ENCODE measurements around the gene MACROD1. TPM values are rescaled to one million over a fixed set of nuclear protein-coding genes. Genes with fewer than 3 reads are reported as not detected.

Gene MACROD1
- total RNA-seq, 3 donors from 2014 or later (not counting 1 experiment from before 2014, with no cell fraction given): 0.73 to 3.3 (median 1.8) TPM

DNA sequence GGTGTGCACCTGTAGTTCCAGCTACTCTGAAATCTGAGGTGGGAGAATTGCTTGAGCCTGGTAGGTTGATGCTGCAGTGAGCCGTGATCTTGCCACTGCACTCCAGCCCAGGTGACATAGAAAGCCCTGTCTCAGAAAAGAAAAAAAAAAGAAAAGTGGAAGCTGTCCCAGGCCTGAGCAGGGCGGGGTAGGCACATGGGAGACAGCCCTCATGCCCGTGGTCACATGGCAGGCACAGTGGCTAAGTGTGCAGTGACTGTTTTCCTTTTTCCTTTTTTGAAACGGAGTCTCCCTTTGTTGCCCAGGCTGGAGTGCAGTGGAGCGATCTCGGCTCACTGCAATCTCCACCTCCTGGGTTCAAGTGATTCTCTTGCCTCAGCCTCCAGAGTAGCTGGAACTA lies 171.9 kb downstream of the MACROD1 start:
- peaks cover 0 to 5% of the 10 kb centered on the region in 2 donors for H3K27me3 Mint-ChIP-seq (ENCODE audit: low read depth in 2 of 2)
- no peak for TF ChIP-seq CTCF (IDR thresholded peaks at IDR 0.05)
- no peak for DNase-seq
- H3K27ac Mint-ChIP-seq: no peak overlapping the region
- H3K27me3 ChIP-seq (ENCODE audit: control insufficient read depth, insufficient read depth, low read length): no peaks in the 10 kb centered on the region
- no peaks in the 10 kb centered on the region for H3K9me3 Mint-ChIP-seq
- intact Hi-C loops (cut with micrococcal nuclease): no loop called here
- peaks cover 10 to 40% of the 10 kb centered on the region in 2 donors for H3K4me1 Mint-ChIP-seq
- no peak overlapping the region for H3K27ac ChIP-seq (ENCODE audit: low read length)
- no peak overlapping the region for H3K4me3 ChIP-seq (ENCODE audit: low read length)
- peaks cover 41% of the 10 kb centered on the region for H3K36me3 ChIP-seq (ENCODE audit: control insufficient read depth, insufficient read depth, low read length)
- no peak overlapping the region for H3K4me3 Mint-ChIP-seq
- no peaks in the 10 kb centered on the region for H3K36me3 Mint-ChIP-seq
- H3K9me3 ChIP-seq (ENCODE audit: control insufficient read depth, insufficient read depth, low read length): no peaks in the 10 kb centered on the region
- H3K4me1 ChIP-seq (ENCODE audit: control insufficient read depth, insufficient read depth, low read length): peaks cover 2% of the 10 kb centered on the region
- ATAC-seq: no peak
- 83% methylated on average over 6 of the region's 6 CpGs for WGBS (ENCODE audit: insufficient coverage)

DNA sequence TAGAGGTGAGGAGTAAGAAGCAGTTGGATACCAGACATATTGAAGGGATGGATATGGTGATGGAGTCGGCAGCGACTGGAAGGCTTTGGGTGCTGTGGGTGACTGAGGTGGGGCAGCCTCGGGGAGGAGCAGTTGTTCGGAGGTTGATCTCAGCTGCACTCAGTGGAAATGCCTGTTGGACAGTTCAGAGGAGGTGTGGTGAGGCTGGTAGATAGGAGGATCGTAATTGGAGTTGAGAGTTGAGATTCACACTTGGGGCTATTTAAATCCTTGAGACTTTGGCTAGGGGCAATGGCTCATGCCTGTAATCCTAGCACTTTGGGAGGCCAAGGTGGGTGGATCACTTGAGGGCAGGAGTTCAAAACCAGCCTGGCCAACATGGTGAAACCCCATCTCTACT lies 172.8 kb downstream of the MACROD1 start:
- H3K4me3 ChIP-seq (ENCODE audit: low read length): no peak overlapping the region
- TF ChIP-seq CTCF (IDR thresholded peaks at IDR 0.05): no peak
- no peaks in the 10 kb centered on the region for H3K27me3 ChIP-seq (ENCODE audit: control insufficient read depth, insufficient read depth, low read length)
- H3K9me3 ChIP-seq (ENCODE audit: control insufficient read depth, insufficient read depth, low read length): no peaks in the 10 kb centered on the region
- Mint-ChIP-seq H3K27ac (no peak overlapping the region), H3K4me3 (no peak overlapping the region), H3K36me3 (no peaks in the 10 kb centered on the region), H3K9me3 (no peaks in the 10 kb centered on the region), H3K27me3 (ENCODE audit: low read depth in 2 of 2) (peaks cover 0 to 5% of the 10 kb centered on the region in 2 donors), H3K4me1 (peaks cover 10 to 40% of the 10 kb centered on the region in 2 donors)
- ATAC-seq: no peak
- intact Hi-C loops (cut with micrococcal nuclease): no loop called here
- H3K4me1 ChIP-seq (ENCODE audit: control insufficient read depth, insufficient read depth, low read length): peaks cover 3% of the 10 kb centered on the region
- WGBS (ENCODE audit: insufficient coverage): 97% methylated on average over 5 of the region's 5 CpGs
- H3K27ac ChIP-seq (ENCODE audit: low read length): no peak overlapping the region
- peaks cover 45% of the 10 kb centered on the region for H3K36me3 ChIP-seq (ENCODE audit: control insufficient read depth, insufficient read depth, low read length)
- DNase-seq: no peak

DNA sequence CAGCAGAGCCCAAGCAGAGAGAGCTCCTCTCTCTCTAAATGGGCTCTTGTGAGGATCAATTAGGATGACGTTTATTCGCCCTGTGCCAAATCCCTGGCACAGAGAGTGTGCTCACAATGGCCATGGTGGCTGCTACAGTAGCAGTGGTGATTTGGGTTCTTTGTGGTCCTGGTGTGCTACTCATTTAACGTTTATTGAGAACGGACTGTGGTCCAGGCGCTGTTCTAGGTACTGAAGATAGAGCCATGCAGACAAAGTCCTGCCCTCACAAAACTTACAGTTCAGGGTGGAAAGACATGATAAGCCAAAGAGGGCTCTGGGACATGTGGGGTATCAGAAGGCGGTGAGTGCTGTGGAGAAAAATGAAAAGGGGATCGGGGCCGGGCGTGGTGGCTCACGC lies 174.4 kb downstream of the MACROD1 start:
- 94% methylated on average over 10 of the region's 10 CpGs for WGBS (ENCODE audit: insufficient coverage)
- Histone ChIP-seq H3K4me1 (ENCODE audit: control insufficient read depth, insufficient read depth, low read length) (peaks cover 17% of the 10 kb centered on the region), H3K4me3 (ENCODE audit: low read length) (no peak overlapping the region), H3K9me3 (ENCODE audit: control insufficient read depth, insufficient read depth, low read length) (no peaks in the 10 kb centered on the region), H3K36me3 (ENCODE audit: control insufficient read depth, insufficient read depth, low read length) (peaks cover 32% of the 10 kb centered on the region), H3K27ac (ENCODE audit: low read length) (no peak overlapping the region), H3K27me3 (ENCODE audit: control insufficient read depth, insufficient read depth, low read length) (no peaks in the 10 kb centered on the region)
- Mint-ChIP-seq H3K9me3 (no peaks in the 10 kb centered on the region), H3K4me3 (no peak overlapping the region), H3K27me3 (ENCODE audit: low read depth in 2 of 2) (peaks cover 0 to 2% of the 10 kb centered on the region in 2 donors), H3K4me1 (peaks cover 10 to 40% of the 10 kb centered on the region in 2 donors), H3K27ac (no peak overlapping the region), H3K36me3 (no peaks in the 10 kb centered on the region)
- intact Hi-C loops (cut with micrococcal nuclease): no loop called here
- TF ChIP-seq CTCF (IDR thresholded peaks at IDR 0.05): no peak
- ATAC-seq (no peak), DNase-seq (no peak)

DNA sequence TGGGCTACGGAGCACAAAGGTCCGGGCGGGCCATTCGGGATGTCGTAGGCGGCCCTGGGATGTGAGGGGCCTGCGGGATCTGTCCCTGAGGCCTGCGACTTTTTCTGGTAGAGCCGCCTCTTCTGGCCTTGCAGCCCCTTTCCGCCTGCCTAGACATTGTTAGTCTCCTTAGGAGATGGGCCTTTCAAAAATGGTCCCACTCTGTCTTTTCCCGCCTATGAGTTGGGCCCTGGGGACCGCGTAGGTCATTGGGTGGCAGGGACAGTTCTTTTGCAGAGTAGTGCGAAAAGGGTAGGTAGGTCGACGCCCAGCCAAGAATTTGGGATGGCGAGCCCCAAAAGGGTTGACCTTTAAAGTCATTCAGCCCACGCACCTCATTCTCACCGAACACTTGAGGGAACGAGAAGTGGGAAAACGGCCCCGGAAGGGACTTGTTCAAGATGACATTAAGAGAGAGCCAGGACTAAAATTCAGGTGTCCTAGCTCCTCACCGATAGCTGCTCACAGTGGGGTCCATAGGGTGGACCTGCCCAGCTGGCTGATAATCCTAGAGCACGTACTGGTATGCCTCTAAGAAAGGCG lies 178.9 kb downstream of the MACROD1 start:
- intact Hi-C loops (cut with micrococcal nuclease): no loop called here
- H3K27ac ChIP-seq (ENCODE audit: low read length): no peak overlapping the region
- peaks cover 26% of the 10 kb centered on the region for H3K36me3 ChIP-seq (ENCODE audit: control insufficient read depth, insufficient read depth, low read length)
- H3K4me3 ChIP-seq (ENCODE audit: low read length): peak overlapping the region; percentile 76
- Mint-ChIP-seq H3K4me1 (peaks cover 16 to 34% of the 10 kb centered on the region in 2 donors), H3K27ac (peak overlapping the region in 1 of 2 donors; percentile 97), H3K27me3 (ENCODE audit: low read depth in 2 of 2) (no peaks in the 10 kb centered on the region), H3K4me3 (peak overlapping the region; percentile 50), H3K9me3 (no peaks in the 10 kb centered on the region), H3K36me3 (no peaks in the 10 kb centered on the region)
- no peaks in the 10 kb centered on the region for H3K9me3 ChIP-seq (ENCODE audit: control insufficient read depth, insufficient read depth, low read length)
- H3K27me3 ChIP-seq (ENCODE audit: control insufficient read depth, insufficient read depth, low read length): no peaks in the 10 kb centered on the region
- peaks cover 33% of the 10 kb centered on the region for H3K4me1 ChIP-seq (ENCODE audit: control insufficient read depth, insufficient read depth, low read length)
- ATAC-seq (no peak), DNase-seq (no peak)
- WGBS (ENCODE audit: insufficient coverage): 55% methylated on average over 25 of the region's 25 CpGs
- no peak for TF ChIP-seq CTCF (IDR thresholded peaks at IDR 0.05)
